Suppressor macrophage treated with lipopolysaccharide for 1 hour (primary cell): ENCODE results near the gene ELFN2.

Source experiments
- DNase-seq, 3 donors: peaks; one replicate each; pipeline ENCODE4 v3.0.0-alpha.2; 2020 to 2022

Gene ELFN2

DNA sequence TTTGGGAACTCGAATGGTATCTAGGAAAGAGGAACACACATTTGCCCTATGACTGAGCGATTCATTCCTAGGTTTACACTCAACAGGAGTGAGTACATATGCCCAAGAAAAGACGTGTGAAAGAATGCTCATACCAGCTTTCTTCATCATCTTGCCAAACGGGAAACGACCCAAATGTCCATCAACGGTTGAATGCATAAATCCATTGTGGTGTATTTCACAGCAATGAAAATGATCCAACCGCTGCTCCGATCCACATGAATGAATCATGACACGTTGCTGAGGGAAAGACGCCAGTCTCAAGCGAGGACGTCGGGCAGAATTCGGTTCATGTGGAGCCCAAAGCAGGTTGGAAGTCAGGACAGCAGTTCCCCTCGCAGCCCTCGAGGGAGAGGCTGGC lies 73.4 kb downstream of the ELFN2 start:
- peak in 1 of 3 donors; percentile 12 for DNase-seq

DNA sequence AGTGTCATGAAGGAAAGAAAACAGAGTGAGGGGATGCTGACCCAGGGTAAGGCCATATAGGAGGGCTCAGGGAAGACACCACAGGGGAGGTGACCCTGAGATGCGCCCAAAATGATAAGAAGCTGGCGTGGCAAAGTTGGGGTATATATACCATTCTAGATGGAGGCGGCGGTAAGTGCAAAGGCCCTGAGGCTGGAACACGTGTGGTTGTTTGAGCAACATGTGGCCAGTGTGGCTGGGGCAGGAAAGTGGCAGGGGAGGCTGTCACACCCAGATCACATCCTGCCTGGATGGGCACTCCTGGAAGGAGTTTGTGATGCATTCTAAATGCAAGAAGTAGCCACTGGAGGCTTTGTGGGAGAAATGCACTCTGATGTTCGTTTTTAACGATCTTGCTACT lies 74.8 kb downstream of the ELFN2 start:
- no peak for DNase-seq

DNA sequence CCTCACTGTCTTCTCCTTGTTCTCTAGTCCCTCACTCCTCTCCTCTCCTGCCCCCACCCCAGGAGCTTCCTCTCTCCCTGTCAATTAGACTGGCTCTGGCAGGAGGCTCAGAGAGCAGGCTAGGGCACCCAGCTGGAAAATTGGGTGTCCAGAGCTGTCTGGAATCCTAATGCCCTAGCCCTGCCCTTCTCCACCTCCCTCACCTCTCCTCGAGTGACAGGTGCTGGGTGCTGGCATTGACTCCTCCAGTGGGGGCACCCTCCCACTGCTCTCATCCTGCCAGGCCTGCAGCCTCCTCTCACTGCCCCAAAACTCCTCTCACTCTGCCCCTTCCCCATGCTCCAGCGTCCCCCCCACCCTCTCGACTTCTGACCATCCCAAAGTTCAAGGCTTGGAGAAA lies 76.0 kb downstream of the ELFN2 start:
- no peak for DNase-seq

DNA sequence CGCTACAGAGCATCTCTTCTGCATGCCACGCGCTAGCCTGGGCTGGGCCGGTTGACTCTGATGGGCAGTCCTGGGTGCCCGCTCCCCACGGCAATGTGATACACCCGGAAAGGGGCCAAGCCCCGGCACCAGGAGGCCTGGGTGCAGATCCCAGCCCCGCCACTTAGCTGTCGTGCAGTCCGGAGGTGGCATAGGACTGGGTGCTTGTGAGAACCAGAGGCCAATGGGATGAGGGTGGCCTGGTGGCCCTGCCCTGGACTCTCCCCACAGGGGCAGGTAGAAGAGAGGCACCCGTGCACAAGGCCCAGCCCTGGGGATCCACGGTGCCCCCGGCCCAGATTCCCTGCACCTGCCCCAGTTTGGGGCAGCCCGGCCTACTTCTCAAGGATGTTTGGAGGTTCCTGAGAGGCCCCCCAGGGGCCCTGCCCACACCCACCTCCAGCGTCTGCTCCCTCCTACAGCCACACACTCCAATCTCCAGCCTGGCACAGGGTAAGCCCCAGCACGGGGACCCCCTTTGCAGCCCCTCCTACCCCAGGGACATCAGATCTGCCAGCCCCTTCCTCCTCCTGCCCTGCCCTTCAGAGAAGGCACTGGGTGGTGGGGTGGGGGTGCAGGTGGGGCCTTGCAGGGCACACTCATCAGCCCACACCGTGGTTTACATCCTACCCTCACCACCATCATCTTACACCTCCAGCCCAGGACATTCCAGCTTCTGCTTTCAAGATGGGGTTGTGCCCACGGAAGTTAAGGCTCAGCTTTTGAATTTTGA lies 78.0 kb downstream of the ELFN2 start:
- peak in 2 of 3 donors; percentile 42 to 49 for DNase-seq

DNA sequence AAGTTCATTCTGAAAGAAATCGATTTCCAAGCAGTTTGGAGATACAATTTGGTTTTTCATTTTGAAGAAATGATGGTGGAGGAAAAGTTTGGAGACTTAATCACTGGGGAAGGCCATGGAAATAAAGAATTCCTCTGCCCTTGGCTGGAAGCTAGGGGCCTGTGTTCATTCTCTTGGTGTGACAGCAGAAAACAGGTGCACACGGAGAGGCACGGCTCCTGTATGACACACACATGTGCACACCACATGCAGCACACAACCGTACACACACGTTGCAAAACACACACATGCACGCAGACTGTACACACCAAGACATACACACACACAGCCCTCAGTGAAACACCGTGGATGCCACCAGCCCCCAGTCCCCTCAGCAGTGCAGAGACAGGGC lies 80.8 kb downstream of the ELFN2 start:
- no peak for DNase-seq

DNA sequence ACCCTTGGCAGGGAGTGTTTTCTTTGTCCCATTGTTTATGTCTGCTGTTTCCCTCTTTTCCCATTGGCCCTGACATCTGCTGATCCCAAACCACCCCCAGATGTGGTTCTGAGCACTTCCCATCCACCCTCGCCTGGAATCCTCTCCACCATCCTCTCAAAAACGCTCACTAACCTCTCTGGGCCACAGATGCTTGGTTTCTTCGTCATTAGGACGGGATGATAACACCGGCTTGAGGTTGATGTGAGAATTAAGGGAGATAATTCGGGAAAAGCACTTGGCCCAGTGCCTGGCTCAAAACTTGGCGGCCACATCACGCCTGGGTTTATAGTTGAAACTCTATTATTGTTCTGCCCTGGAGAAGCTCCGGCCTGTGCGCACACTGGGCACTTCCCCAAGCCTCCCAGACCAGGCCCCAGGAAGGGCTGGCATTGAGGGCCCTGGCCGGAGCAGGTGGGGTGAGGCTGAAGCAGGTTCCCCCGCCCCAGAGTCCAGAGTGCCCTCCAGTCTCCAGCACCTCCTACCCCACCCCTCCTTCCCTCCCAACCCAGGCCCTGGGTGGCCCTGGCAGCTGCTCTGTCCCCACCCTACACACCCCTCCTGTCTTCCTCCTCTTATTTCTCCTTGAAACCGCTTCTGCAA lies 81.3 kb downstream of the ELFN2 start:
- DNase-seq, result no peak

DNA sequence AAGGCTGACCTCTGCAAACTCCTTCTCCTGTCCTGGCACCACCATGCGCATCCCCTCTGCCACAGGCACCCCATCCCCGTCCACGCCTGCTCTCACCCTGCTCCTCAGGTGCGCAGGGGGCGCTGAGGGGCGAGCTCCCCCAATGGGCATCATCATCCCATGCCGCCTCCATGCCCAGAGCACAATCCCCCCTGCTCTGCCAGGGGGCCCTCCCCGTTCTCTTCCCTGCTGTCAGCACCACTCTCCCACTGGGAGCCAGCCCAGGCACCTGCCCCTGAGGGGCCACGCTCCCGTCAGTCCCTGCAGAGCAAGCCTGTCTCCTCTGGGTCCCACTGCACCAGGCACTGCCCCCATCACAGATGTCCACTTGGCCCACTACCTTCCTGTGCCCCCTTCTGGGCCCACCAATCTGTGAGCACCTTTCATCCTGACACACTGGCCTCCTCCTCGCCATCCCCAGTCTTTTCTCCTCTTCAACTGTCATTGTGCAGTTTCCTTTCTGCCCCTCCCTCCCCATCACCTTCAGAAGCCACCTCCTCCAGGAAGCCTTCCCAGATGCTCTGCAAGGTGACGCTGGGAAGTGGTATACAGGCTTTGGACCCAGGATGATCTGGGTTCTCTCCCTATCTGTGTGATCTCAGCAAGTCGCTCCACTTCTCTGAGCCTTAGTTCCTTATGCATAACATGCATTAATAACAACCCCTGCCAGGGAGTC lies 82.4 kb downstream of the ELFN2 start:
- no peak for DNase-seq

DNA sequence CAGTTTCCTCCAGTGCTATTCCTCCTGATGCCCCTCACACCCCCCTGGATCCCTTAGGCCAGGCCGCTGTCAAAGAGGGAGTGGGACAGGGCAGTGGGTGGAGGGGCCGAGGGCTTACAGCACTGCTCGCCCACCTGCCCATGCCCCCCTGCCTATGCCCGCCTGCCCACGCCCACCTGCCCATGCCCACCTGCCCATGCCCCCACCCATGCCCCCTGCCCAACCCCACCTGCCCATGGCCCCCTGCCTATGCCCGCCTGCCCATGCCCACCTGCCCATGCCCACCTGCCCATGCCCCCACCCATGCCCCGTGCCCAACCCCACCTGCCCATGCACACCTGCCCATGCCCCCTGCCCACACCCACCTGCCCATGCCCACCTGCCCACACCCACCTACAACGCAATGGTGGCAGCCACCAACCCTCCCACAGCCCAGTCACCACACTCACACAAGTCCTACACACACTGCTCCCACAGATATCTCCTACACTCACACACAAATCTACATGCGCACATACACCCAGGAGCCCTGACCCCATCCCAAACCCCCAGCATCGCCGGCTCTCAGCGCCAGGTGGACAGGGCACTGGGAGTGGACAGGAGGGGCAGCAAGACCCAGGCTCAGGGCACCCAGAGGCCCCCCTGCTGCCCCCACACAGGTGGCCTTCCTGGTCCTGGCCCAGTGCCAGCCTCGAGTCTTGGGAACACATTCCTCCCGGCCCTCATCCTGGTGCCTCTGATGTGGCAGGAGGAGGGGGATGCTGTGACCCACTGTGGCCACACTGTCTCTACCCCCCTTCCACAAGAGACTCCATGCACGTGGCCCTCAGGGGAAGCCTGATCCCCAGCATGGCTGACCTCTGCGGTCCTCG lies 83.2 kb downstream of the ELFN2 start:
- DNase-seq, result no peak

DNA sequence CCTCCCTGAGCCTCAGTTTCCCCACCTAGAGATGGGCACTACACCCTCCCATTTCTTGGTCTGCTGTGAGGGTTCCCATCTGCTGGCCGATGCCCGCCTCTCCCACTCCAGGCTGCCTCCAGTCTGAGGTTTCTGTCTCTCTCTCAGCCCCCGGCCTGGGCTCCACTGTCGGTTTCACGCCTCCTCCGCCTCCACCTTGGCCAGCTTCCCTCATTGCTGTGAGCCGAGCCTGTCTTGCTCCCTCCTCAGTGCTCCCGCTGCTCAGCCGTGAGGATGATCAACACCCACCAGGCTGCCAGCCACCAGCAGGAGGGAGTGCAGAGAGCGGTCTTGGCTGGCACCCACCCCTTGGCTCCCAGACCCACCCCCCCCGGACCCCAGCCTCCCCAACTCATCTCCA lies 83.9 kb downstream of the ELFN2 start:
- no peak for DNase-seq

DNA sequence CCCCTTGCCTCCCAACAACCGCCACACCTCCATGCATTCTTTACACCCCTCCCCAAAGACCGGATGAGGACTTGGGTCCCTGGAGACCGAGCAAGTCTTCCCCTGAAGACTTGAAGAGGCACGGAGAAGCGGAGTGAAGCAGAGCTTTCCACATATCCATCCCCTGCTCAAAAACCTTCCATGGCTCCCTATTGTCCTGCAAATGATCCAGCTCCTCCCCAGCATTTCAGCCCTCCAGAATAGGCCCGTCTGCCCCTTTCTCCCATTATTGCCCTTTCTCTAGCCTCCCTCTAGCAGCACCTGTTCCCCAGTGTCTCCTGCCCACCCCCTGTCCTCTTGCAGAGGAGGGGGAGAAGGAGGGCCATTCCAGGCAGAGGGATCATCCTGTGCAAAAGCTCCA lies 85.2 kb downstream of the ELFN2 start:
- no peak for DNase-seq

DNA sequence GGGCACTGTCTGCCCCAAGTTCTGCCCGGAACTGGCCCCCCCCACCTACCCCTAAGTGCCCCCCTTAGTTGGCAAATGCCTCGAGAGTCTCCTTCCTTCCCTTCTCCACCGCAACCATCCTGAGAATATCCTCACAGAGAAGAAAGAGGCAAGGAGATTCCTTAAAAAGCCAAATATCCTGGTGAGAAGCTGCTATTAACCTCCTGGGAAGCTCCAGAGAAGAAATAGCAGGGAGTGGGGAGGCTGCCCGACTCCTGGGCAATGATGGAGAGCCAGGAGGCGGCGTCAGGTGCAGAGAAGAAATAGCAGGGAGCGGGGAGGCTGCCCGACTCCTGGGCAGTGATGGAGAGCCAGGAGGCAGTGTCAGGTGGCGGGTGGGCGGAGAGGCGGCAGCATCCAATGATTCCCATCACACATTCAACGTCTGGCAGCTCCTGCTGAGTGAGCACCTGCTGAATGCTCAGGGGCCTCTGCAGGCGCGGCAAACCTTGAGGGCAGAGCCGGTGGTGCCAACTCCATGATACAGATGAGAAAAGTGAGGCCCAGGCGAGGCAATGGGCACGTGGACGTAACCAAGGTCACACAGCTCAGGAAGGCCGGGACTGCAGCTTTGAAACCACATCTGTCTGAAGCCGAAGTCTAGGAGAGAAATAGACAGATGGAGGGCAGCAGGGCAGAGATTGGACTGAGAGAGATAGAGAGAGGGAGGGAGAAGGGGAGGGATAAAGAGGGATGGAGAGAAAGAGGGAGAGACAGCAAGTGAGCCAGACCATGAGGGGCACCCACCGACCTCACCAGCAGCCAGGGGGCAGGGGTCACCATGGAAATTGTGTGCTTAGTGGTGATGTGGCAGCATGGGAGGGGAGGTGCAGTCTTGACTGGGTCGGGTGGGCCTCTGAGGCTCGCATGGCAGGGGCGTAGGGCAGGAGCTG lies 86.7 kb downstream of the ELFN2 start:
- no peak for DNase-seq

DNA sequence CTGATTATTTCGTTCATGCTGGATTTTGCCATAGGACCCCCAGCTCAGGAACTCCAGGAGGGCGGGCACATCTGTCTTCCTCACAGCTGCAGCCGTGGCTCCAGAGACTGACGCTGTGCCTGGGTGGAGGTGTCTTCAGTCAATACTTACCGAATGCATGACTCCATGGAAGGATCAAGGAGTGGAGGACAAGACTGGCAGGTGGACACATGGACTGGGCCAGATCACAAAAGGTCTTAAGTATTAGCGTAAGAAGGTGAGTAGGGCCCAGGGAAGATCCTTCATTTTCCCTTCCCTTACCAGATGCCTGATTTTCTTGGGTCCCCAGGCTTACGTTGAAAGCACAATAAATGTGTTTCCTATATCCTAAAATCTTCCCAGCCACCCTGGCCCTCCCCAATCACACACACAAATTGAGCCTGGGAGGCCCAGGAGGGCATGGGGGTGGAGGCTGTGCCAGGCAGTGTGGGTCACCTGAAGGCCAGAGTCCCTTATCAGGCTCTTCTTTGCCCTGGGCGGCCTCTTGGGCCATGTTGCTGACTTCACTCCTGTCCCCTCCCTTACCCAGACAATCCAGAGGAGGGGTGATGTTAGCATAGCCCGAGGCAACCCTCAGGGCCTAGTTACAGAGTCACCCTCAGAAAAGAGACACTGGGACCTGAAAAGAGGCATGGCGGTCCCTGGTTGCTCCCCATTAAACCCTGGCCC lies 88.6 kb downstream of the ELFN2 start:
- no peak for DNase-seq

DNA sequence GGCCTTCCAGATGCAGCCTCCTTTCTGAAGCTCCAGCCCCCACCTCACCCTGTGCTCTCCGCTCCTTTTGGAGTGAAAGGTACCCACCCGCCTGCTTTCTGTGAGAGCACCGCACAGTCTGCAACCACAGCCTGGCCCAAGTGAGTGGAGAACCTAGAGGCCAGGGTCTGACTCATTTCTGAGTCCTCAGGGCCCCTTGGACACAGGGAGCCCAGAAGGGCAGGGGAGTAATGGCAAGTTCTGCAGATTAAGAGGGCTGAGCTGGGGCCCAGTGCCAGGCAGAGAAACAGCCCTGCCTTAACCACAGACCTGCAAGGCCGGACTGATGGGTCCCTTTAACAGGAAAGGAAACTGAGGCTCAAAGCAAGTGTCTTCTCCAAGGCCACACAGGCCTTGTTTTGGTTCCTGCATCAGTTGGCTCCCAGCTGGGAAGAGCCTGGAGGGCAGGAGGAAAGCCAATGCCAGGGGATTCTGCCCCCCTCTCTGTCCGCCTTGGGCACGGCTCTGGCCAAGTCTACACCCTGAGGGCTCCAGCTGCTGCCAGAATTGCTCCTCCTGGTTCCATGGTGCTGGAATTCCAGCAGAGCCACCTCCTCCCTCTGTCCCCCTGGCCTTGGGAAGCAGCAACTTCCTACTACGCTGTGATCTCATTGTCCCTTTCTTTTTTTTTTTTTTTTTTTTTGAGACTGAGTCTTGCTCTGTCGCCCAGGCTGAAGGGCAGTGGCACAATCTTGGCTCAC lies 89.9 kb downstream of the ELFN2 start:
- no peak for DNase-seq

DNA sequence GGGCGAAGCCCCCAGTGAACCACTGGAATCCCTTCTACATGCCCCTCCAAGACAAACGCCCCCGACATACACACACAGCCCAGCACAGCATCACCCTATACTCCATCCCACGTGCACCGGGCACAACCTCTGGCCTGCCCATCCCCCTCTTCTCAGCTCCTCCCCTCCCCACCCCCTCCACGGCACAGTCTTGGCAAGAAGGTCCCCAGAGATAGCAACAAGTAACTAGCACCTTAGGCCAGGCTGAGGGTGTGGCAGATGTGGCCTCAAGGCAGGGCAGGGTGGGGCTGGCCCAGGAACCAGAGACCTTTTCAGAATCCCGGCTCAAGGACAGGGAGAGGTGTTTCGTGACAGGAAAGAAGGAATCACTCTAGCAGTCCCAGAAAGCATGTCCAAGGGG lies 90.7 kb downstream of the ELFN2 start:
- DNase-seq, result no peak

DNA sequence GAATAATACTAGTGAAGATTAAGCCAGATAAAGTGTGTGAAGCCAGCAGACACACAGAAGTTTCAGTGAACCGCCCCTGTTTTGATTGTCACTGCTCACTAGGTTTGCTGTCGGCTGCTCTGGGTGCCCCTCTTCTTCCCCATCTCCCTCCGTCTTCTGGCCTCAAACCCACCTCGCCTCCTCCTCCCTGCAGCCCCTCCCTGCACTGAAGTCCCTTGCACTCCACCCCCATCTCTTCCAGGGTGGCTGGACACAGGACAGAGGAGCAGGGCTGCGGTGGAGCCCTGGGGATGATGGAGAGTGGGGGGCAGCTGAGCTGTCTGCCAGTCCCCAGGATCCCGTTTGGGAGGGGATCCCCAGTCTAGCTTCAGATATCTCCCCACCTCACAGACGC lies 91.5 kb downstream of the ELFN2 start:
- DNase-seq, result no peak

DNA sequence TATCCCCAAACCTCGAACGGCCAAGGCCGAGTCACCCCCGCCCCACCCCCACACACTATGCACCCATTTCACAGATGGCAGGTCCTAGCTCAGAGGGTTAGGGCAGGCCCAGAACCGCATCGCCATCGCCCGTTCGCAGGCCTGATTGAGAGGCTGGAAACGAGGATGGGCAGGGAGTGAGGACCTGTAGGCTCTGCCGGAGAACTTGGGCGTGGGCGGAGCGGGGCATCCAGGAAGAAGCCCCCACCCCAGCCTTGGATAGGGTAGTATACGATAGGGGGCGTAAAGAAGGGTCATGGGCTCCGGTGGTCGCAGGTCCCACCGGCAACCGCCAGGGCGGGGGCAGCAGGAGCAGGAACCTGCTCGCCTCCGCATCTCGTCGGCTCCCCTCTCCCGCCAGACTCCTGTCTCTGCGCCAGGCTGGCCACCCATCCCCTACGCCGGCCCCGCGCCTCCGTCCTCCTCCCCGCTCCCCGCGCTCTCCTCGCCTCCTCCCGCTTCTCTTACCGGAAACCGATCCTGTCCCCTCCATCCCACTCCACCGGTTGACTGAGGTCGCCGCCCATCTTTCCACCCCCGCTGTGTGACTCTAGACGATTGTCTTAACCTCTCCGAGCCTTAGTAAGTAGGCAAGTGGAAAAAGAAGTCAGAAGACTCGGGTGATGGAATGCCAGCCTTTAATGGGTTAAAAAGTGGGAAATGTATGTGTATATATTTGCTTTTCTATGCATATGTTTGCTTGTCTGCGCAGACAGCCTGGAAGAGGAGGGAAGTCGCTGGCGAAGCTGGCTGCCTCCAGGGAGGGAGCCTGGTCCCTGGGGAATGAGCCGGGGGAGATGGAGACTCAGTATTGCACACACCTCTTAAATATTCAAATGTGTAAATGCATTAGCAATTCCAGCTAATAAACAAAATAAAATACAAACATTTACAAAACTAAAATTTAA lies 92.1 kb downstream of the ELFN2 start:
- no peak for DNase-seq

DNA sequence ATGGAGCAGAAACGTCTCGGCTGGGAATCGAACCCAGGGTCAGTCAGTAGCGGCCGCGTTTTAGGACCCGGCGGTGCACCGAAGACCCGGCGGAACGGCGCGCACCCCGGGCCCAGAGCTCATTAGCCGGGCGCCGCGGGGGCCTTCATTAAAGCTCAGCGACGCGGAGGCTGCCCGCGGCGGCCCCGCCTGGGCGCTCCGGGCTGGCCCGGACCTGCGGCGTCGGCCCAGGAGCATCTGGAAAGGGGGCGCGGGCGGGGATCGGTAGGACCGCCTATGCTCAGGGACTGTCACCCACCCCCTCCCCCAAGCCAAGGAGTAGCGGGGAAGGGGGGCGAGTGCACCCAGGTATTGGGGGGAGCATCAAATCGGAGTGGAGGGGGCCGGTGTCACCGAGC lies 92.8 kb downstream of the ELFN2 start:
- DNase-seq, result no peak

DNA sequence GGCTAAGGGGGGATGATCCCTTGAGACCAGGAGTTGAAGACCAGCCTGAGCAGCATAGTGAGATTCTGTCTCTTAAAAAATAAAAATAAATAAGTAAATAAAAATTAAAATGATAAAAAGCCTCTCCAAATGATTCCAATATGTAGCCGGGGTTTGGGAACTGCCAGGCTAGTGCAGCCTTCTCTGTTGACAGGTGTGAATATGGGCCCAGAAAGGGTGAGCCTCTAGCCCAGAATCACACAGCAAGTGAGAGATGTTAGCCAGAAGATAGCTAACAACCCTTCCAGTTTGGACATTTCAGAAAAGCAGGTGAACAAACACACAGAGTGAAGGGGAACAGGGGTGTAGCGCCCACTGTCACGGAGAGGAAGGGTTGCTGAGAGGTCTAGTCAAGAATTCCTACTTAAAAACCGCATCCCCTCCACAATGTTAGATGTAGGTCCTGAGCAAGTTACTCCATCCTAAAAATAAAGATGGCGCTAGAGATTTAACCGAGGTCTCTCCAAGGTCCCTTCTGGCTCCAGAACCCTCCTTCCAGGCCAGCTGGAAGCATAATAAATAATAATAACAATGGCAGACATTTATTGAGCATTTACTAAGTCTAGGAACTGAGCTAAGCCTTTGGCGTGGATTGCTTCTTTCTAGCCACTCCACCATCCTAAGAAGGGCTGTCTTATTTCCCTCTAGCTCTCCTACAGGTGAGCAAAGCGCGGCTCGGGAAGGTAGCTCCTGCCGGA lies 93.4 kb downstream of the ELFN2 start:
- no peak for DNase-seq
